NAMALWA (cell line): ENCODE measurements around the gene MAP3K4.

Experiments
- DNase-seq: peaks from one replicate; pipeline ENCODE4 v3.0.0-alpha.2; 2015; ENCODE audit warnings: low spot score

The MAP3K4 gene

DNA sequence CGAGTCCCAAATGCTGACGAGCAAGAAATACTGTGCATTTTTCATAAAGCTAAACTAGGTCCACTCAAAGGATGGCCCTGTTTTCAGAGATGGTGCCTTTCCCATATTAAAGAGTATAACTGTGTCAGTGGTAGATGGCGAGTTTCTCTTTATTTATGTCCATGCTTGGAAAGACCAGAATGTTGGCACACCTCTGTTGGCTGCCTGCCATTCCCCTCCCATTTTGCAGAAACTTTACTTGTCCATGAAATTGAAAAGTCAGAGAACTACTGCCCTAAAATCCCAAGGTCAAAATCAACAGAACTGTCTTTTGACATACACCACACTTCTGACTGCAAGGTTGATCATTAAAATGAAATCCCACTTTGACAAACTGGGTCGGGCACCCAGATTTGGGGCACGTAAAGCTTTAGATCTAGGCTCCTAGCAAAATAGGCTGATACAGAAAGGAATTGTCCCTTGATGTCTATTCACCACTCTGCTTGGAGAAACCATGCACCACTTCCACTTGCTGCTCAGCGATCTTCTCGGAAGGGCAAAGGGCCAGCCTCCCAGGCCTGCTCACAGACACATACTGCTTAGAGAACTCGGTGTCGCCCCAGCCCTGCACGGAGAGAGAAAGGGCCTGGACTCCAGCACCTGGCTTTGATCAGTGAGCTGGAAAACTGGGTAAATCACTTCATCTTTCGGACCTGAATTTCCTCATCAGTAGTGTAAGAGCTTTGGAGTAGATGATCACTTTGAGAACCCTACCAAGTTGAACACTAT is 152.3 kb downstream of the MAP3K4 start:
- no peak for DNase-seq

DNA sequence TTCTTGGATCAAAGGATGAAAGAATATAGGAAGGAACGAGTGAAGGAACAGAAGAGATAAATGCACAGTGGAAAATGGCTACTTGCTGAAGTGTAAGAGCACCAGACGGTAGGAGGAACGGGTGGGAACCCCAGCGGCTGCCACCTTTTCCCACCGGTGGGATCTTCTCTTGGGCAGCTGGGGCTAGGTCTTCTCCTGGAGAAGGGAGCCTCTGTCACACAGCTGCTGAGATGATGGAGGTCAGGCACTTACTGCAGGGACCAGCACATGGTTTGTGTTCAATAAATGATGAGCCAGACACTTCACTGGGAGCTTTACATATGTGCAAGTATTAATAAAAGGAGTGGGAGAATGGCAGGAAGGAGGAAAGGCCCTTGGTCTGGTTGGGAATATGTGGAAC is 158.6 kb downstream of the MAP3K4 start:
- no peak for DNase-seq

- DNase-seq = no peak
Measured at GRCh38 chr6:161150566-161150965, 159.0 kb downstream of the MAP3K4 start.

- no peak for DNase-seq
Measured at GRCh38 chr6:161151059-161151645, 159.6 kb downstream of the MAP3K4 start.

- no peak for DNase-seq
Measured at GRCh38 chr6:161151660-161152526, 160.3 kb downstream of the MAP3K4 start.

DNA sequence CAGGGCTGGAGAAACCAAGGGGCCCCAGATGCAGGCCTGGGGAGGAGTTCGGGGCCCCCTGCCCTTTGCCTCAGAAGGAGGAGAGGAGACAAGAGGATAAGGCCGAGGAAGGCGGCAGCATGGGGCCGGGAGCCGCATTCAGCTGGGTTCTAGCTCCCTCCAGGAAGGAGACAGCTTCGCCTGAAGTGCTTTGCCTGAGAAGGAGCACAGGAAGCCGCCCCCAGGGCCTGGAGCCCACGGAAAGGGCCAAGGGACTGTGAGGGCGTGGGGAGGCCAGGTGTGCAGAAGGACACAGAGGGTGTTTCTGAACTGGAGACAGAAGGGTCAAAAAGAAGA is 160.9 kb downstream of the MAP3K4 start:
- DNase-seq = no peak

DNA sequence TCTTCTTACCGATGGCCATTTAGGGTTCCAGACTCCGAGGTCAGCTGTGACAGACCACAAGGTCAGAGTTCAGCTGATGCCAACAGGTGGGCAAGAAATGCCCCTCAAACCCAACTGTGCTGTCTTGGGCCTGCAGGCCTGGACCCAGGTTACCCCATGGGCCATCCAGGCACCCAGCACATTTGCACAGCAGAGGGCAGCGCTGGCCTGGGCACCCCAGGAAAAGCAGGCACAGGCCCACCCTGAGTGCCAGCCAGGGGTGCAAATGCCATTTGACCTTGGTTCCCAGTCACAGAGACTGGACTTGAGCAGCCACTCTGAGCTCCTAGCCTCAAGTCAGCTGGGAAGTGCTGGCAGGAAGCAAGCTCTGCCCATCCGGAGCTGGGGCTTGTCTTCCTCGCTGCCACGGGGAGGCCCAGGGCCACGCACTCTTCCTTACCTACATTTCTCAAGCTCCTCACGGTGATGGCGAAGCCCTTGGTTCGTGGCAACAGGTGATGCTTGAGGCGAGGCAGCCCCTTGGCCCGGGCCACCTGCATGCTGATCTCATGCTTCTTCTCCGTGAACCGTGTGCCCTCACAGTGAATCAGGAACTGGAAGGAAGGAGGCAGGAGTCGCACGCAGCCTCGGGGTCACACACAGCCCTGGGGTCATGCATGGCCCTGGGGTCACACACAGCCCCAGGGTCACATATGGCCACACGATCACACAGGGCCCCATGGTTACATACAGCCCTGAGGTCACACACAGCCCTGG is 161.5 kb downstream of the MAP3K4 start:
- DNase-seq = peak; percentile 16

GRCh38 chr6:161153725-161154124 is 162.2 kb downstream of the MAP3K4 start:
- DNase-seq = no peak

DNA sequence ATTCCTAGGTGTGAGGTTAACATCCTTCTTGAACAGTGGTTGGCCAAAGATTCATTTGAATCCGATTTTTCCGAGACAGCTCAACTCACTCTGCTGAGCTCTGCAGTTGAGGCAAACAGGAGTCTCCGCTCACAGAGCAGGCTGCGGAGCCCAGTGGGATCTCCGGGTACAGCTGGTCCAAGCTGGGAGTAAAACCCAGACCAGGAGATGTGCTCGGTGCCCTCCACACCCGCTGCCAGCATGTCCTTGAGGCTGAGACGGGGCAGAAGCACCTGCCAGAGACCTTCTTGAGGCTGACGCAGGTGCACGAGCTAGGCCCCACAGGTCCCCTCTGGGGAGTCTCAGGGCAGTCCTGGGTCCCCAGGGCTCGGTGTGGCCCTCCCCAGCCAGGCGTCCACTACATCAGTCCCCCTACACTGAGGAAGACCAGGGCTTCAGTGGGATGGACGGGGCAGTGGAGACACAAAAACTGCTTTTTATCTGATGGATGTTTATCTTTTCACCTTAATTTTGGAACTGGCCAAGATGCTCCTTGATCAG is 163.3 kb downstream of the MAP3K4 start:
- DNase-seq = no peak

DNA sequence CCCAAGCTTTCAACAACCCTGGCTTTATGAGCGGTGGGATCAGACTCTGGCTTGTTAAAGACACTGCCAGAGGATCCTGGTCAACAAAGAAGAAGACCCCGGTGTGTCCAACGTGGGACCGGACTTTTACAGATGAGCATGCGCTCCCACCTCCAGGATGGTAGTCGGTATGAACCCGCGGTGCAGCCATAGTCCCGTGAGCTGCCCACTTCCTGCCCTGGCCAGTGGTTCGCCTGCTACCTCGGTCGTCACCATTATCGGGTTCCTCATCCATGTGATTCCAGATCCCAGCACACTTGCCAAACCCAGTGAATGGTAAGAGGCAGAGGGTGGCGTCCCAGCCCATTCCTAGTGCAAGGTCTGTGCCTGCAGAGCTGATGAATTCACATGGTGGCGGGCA is 169.6 kb downstream of the MAP3K4 start:
- DNase-seq = no peak

- no peak for DNase-seq
Measured at GRCh38 chr6:161161889-161162624, 170.5 kb downstream of the MAP3K4 start.

- no peak for DNase-seq
Measured at GRCh38 chr6:161162722-161163121, 171.2 kb downstream of the MAP3K4 start.

GRCh38 chr6:161163466-161164181 is 172.1 kb downstream of the MAP3K4 start:
- no peak for DNase-seq

DNA sequence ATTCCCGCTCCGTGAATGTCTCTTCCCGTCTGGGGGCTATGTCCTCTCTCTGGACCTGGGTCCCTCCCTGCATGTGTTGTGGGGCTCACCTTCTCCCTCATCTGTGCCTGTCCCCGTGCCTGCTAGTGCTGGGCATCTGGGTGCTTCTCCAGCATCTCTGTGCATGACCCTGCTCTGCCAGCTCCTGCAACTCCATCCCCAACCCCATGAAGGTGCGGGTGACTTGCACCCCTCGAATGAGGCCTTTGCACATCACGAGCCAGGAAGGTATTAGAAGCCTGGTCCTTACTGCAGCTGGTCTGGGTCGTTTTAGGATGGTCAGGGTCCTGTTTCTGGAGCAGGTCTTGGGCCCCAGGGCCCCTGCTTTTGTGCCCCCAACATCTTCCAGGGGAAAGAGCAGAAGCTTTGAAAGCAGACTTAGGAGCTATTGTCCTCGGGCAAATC is 172.6 kb downstream of the MAP3K4 start:
- no peak for DNase-seq

GRCh38 chr6:161166176-161166575 is 174.6 kb downstream of the MAP3K4 start:
- no peak for DNase-seq

DNA sequence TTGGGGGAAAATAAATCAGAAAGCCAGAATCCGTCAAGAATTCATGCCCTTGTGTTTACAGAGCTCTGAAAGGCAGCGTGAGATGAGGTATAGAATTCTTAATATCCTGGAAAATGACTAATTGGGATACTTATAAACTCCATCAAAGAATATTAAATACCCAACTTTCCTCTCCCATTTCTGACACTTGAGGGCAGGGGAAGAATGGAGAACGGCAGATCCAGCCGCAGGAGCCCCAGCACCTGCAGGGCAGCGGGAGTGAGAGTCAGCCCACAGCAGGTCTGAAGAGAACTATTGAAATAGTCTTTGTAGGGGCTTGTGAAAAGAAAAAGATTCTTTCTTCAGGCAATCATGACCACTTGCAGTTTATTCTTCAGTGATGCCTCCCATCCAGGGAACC is 175.1 kb downstream of the MAP3K4 start:
- DNase-seq = no peak
